GM21367 (cell line): ENCODE results near the gene RNF41.
"Not testable (repeated sequence)": the region's sequence is repeated elsewhere in the genome, so short reads cannot be mapped to it uniquely, and the experiment has no call there.

Experiments used
- ATAC-seq: cut with Tn5 transposase; IDR thresholded peaks from one replicate; pipeline ENCODE4 v1.9.1; 2021; ENCODE audit not compliant: unreplicated experiment

RNF41 gene

DNA sequence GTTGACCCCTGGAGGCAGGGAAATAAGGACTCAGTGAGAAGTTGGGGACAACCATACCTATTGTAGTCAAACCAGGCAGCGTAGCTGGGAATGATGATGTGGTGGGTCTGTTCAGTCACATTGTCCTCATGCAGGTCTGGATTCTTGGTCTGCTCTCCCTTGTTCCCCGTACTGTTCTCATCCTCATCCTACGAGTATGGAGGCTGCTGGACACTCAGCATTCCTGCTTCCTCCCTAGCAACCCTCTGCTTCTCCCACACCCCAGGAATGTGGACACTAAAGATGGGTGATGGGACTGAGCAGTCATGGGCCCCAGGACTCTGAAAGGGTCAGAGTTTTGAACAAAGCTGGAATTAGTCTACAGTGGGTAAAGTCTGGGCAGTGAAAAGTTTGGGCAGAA lies 43.4 kb downstream of the RNF41 start:
- no peak for ATAC-seq

DNA sequence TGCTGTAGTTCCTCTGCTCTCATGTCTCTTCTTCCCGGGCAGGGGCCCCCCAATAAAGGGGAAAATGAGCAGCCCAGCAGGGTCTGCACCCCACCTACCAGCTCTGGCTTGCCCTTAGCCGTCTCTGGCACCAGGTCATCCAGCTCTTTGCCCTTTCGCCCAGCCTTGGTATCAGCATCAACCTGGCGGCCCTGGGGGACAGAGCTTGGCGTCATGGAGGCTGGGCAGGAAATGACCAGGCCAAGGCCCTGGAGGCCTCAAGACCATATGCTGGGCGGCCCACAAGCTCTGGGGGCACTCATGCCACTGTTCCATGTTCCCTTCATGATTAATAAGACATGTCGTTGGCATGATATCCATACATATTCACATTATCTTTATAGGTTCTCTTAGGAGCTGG lies 48.9 kb downstream of the RNF41 start:
- ATAC-seq, result no peak

DNA sequence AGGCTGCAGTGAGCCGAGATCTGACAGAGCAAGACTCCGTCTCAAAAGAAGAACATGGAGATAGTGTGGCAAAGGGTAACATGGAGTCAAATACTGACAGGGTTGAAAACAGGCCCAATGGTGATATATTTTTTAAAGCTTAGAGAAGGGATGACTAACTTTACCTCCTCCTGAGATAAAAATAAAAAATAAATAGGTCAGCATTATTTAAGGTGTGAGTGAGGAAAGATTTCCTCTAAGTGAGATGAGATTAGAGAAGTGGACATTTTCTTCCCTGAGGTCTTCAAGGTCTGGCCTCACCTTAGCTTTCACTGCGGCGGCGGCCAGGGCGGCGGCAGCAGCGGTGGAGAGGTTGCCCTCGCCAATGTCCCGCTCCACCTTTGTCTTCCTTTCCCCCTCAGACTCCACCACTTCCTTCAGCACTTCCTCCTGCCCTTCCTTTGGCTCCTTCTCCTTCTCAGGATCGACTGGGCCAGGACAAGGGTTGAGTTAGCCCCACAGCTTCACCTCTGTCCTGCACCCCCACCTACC lies 52.4 kb downstream of the RNF41 start:
- no peak for ATAC-seq

DNA sequence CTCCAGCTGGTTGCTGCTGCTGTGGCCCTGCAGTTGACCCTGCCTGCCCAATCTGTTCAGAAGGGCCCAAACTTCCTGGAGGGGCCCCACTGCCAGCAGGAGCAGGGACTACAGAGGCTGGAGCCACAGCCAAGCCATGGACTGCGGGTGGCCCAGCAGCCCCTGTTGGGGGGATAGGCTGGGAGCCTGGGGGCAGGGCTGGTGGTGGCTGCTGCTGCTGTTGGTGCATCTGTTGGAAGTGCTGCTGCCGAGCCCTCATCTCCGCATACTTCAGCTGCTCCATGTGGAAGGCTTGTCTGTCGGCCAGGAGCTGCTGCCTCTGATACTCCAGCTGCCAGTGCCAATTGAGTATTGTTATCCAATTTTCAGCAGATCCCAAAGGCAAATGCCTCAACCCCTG lies 56.4 kb downstream of the RNF41 start:
- ATAC-seq, result no peak

DNA sequence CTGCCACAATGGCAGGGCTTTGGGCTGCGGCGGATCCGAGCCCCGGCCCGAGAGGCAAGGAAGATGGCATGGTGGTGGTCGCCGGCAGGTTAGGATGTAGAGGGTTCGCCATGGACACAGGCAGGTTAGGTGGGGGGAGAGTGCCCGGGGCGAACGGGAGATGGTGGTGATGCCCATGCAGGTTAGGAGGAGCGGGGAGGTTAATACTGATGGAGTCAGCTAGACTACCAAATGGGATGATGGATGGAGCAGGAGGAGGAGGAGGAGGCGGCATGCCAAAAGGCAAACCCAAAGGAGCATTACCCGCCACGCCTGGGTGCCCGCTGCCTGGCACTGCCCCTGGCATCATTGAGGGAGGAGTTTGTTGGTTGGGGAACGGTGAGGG lies 57.4 kb downstream of the RNF41 start:
- ATAC-seq, result no peak

DNA sequence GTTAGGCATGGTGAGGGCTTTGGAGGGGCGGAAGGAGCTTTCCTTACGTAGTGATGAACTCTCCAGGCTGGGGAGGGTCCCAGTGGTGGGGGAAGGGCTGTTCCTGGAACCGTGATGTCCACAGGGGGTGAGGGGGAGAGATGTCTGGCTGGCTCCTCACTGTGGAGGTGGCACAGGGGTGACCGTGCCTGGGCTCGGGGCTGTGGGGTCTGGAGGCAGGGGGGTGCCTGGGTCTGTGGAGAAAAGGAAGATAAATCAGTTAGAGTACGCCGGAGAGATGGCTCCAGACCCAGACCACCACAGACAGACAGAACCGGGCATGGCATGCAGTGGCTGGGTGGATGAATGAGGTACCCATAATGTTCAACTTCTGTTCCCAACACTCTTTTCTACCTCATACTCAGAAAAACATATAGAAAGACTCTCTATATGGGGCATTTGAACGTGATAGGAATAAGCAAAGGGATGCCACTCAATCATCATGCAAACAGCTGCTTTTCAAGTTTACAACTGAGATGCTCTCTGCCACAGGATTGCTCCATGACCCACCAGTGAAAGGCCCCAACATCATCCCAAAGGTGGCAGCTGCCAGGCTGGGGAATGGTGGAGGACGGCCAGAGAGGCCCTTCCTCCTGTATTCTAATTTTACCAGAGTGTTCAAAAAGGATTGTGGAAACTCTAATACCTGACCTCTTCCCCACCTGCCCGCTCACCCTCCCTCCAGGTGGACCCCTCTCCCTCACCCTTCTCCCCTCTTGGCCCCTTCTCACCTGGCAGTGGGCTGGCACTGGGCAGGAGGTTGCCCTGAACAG lies 58.0 kb downstream of the RNF41 start:
- ATAC-seq, result no peak

DNA sequence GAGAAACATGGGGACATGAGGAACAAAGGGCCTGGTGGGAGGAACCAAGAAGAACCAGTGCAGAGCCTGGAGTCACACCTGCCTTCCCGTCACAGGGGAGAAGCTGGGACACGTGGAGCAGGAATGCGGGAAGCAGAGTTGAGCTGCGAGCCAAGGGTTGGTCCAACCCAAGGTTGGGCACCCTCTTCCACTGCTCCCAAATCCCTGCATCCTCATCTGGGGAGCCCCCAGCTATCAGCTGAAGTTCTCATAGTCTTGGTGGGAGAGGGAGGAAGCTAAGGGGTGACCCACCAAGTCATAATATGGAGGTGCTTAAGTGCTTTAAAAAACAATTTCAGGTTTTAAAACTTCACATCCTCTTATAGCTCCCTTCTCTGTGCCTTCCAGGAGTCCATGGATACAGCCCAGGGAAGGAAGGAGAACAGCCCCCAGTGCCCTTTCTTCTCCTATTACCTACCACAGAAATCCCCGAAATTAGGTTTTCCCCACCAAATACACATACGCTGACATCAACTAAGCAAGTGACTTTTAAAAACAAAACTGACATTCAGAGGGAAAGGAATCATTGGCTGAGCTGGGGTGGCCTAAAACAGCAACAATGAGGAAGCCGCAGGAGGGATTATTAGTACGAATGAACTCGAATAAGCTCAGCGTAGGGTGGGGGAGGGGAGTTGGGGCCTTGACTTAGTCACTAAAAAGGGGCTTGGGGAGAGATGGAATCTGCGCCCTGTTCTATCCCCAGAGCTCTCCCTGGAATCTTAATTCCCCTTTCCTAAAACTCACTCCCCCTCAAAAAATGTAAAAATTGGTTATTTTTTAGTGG lies 59.0 kb downstream of the RNF41 start:
- ATAC-seq, result no peak

DNA sequence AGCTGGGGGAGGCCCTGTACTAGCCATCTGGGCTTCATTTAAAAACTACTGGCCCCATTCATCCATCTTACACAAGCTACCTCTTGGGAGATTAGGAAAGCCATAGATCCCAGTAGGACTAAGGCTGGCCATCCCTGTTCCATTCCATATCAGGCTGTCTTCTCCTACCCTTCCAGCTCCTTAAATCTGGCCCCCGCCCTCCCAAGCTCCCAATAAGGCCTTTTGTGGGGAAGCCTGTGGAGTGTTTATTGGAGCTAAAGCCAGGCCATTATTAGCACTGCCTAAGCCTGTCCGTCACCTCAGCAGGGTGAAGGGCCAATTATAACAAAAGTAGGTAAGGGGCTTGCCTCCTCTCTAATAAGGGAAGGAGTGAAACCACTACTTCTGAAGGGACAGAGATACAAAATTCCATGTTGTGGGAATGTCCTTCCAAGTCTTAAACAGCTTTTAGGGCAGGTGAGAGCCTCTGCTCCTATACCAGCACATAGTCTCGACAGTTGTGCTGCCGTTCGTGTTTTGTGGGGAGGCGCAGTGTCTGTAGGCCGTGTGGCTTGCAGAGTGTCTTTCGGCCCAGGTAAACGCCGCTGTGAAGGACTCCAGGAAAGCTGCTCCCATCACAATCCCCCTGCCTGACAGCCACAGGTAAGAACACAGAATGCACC lies 59.9 kb downstream of the RNF41 start:
- no peak for ATAC-seq

DNA sequence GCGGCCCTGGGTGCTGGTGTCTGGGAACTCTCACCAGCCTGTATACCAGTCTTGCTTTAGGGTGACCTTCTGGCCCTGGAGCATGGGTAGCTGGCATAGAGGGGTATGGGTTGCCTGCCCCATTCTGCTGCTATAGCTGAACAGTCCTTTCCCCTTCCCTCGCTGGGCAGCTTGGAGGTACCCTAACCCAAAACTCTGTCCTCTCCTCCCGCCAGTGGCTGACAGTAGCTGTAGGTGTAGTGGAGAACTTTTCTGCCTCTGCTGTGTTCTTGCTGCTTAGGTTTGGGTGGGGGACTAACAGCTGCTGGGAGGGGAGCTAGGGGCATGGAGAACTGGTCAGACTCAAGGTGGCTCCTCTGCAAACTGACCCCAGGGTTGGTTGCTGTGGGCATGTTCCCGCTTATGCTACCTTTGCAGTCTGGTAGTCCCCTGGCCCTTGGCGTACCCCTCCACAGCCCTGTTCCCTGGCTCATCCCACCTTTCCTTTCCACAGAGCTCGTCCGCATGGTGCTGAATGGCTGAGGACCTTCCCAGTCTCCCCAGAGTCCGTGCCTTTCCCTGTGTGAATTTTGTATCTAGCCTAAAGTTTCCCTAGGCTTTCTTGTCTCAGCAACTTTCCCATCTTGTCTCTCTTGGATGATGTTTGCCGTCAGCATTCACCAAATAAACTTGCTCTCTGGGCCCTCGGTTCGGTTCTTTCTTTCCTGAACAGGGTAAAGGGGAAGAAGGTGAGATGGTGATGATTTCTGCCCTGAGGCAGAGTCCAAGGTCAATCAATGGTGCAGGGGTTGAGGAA lies 60.6 kb downstream of the RNF41 start:
- no peak for ATAC-seq

DNA sequence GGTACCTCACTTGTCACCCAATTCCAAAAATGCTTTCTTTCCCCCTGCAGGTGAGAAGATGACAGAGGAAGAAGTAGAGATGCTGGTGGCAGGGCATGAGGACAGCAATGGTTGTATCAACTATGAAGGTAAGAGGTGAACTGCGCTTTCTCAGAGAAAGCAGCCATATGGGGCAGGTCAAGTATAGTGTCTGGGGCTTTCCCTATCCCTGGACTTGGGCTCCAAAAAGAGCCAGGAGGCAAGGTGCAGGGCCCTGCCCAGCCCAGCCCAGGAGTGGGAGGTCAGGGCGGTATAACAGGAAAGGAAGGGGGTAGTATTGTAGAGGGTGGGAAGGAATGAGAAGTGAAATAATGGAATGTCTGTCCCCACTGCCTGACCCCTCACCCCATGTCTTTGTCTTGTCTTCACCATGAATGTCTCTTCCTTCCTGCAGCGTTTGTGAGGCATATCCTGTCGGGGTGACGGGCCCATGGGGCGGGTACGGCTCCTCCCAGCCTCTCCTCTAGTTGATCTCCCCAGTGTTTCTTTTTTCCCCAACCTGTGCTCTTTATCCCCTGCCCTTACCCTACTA lies 61.4 kb downstream of the RNF41 start:
- no peak for ATAC-seq

DNA sequence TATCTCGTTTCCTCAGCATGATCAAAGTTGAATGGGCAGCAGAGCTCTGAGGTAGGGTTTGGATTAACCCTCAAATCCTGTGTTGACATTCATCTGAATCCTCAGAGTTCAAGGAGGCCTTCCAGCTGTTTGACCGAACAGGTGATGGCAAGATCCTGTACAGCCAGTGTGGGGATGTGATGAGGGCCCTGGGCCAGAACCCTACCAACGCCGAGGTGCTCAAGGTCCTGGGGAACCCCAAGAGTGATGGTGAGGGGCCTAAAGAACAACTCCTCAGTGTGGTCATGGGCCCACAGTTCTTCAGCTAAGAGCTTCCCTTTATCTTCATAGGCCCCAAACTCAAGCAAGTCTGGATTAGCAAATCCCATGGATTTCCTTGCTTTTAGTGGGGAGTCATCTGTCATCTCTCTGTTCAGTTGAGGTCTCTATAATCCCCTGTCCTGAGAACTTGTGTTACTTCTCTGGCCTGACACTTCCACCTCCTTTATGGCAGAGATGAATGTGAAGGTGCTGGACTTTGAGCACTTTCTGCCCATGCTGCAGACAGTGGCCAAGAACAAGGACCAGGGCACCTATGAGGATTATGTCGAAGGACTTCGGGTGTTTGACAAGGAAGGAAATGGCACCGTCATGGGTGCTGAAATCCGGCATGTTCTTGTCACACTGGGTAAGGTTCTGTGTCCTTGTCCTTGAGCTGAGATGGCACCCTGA lies 62.1 kb downstream of the RNF41 start:
- ATAC-seq, result no peak

DNA sequence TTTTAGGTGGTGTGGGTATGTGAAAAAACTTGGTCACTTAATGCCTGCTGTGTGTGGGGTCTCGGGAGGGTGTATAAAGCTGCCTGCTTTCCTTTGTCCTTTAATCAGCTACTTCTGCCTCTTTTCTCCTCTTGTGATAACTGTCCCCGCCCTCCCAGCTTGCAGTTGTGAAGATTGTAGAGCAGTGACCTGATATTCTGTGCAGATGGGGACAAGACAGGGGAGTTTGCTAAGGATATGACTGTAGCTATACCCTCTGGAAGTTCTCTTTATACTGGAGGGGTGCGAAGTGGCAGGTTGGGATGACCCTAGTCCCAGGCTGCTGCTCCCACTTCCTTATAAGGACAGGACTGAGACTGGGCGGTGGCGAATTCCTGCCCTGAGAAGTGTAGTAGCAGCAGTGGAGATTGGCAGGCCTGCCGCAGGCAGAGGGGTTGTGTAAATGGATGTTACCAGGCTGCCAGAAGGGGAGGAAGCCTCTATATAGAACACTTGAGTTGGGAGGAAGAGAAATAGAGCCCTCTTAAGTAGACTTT lies 62.7 kb downstream of the RNF41 start:
- no peak for ATAC-seq

DNA sequence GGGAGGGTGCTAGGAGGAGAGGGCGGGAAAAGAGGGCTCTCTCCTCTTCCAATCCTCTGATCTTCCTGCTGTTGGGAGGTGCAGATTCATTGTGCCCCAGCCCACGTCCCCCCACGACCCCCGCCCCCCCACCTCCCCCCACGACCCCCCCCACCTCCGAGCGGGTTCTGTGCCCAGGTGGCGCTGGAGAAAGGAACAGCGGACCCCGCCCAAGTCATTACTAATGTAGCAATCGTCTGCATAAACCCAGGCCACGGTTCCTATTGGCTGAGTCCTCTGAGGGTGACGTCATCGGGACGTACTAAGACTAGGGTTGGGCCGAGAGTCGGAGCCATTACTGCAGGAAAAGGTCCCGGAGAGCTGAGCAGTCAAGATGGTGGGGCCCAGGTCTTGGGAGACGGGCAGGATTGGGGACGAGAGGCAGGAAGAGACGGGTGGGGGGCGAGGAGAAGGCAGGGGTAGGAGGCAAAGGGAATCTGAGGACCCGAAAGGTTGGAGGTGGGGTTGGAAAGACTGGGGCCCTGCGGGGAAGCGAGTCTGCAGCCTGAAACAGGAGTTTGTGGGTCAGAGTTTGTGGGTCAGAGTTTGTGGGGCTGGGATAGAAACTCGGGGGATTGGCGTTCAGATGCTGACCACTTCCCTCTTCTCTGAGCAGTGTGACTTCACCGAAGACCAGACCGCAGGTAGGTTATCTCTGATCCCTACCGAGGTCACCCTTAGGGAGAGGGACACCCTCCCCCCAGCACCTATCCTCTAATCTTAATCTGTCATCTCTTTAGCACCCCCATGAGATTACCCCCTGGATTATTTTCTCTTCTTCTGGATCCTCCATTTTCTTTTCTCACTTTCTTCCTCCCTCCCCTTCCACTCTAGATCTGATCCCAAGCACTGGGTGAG lies 63.4 kb downstream of the RNF41 start, which contains the start of gene MYL6:
TSS of gene MYL6 (plus strand) at position 331 of the 897 bp plus-strand sequence. CDS start at position 374, 43 bp downstream.
- peak; percentile 80 for ATAC-seq

DNA sequence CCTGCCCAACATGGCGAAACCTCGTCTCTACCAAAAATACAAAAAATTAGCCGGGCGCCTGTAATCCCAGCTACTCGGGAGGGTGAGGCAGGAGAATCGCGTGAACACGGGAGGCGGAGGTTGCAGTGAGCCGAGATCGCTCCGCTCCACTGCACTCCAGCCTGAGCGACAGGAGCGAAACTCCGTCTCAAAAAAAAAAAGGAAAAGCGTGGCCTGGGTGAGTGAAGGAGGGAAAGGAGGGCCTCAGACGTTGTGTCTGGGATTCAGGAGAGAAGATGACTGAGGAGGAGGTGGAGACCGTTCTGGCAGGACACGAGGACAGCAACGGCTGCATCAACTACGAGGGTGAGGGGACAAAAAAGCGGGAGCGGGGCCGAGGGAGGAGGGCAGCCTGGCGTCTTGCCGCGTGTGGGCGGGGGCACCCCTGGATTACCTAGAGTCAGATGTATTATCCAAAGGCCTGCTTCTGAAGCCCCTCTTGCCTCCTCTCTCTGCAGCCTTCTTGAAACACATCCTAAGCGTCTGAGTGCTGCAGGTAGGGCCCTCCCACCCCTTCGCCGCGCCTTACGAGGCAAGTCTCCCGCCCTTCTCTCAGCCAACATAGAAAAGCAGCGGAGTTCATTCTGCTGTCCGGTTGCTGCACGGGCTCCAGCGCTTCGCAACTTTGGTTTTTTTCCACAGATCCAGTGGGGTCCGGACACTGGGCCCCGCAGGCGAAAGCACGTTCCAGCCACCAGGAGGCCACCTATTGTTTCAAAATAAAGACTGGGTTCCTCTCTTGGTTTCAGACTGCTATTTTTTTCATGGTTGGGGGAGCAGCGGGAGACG lies 64.3 kb downstream of the RNF41 start:
- ATAC-seq, result peak; percentile 23

DNA sequence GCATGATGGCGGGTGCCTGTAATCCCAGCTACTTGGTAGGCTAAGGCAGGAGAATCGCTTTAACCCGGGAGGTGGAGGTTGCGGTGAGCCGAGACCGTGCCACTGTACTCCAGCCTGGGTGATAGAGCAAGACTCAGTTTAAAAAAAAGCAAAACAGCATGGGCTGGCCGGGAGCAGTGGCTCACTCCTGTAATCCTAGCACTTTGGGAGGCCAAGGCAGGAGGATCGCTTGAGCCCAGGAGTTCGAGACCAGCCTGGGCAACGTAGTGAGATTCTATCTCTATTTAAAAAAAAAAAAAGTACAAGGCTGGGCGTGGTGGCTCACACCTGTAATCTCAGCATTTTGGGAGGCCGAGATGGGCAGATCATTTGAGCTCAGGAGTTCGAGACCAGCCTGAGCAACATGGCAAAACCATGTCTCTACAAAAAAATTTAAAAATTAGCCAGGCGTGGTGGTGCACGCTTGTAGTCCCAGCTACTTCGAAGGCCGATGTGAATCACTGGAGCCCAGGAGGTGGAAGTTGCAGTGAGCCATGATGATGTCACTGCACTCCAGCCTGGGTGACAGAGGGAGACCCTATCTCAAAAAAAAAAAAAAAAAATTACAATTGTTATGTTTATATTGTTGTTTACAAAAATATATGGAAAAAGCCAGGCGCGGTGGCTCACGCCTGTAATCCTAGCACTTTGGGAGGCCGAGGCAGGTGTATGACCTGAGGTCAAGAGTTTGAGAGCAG lies 65.1 kb downstream of the RNF41 start:
- ATAC-seq, result not testable (repeated sequence)

DNA sequence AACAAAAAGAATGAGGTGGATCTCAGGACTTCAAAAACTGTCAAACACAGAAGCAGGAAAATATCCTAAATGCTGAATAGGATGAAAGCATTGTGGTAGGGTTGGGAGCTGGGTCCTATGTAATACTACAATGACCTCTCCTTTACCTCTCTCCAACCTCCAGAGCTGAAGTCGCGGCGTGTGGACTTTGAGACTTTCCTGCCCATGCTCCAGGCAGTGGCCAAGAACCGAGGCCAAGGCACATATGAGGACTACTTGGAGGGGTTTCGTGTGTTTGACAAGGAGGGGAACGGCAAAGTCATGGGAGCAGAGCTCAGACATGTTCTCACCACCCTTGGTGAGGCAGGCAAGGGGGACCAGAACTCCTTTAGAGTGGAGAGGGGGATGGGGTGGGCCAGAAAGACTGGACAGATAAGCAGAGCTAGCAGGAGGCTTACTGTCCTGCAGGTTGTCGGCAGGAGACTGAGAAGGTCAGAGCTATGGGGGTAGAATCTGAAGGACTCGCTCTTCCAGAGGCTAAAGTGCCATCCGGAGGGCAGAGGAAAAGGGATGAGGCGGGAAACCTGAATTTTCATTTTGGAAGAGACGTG lies 66.4 kb downstream of the RNF41 start:
- no peak for ATAC-seq
